HFF-Myc (cell line): ENCODE data around the gene CCNDBP1.

ENCODE experiments used
- DNase-seq: peaks from one replicate; pipeline ENCODE4 v3.0.0-alpha.2; 2011; ENCODE audit warnings: low read depth; ENCODE audit errors: extremely low read depth
- H3K4me3 ChIP-seq: replicated peaks from 2 replicates; pipeline ENCODE4 v1.5.1; 2011; ENCODE audit warnings: low read depth, mild to moderate bottlenecking, control low read depth, low read length
- CTCF ChIP-seq: IDR thresholded peaks from 2 replicates; pipeline ENCODE4 v1.5.1; 2012; ENCODE audit warnings: mild to moderate bottlenecking, low read depth, low read length, control low read depth; ENCODE audit errors: missing control alignments

The CCNDBP1 gene

GRCh38 chr15:43246261-43246774 lies 61.1 kb downstream of the CCNDBP1 start:
- DNase-seq: no peak
- no peak overlapping the region for H3K4me3 ChIP-seq
- no peak for TF ChIP-seq CTCF
